NB4 (cell line): Measurements from ENCODE around the gene PLCD1.

ENCODE experiments used
- DNase-seq: peaks from one replicate; pipeline ENCODE4 v3.0.0; 2010; ENCODE audit warnings: low read depth
- H3K4me3 ChIP-seq: one replicate; pipeline ENCODE4 v1.5.1; 2011; ENCODE audit warnings: mild to moderate bottlenecking, low read depth, low read length, moderate library complexity
- MYC ChIP-seq: IDR thresholded peaks from 2 replicates; pipeline ENCODE4 v1.6.1; 2011; ENCODE audit warnings: low read depth, low read length
- POLR2A ChIP-seq: IDR thresholded peaks from 2 replicates; pipeline ENCODE4 v1.6.1; 2011; ENCODE audit warnings: mild to moderate bottlenecking; ENCODE audit not compliant: insufficient read length; ENCODE audit errors: extremely low read depth
- TF ChIP-seq, protein P1 (sequence below): IDR thresholded peaks from one replicate; pipeline ENCODE4 v1.5.1; 2012; ENCODE audit warnings: low read depth, low read length
- TF ChIP-seq, protein P2 (sequence below): IDR thresholded peaks from 2 replicates; pipeline ENCODE4 v1.6.1; 2011; ENCODE audit warnings: low read depth, low read length

The PLCD1 gene

GRCh38 chr3:37967260-37967881, 62.1 kb downstream of the PLCD1 start:
- no peak overlapping the region for H3K4me3 ChIP-seq
- DNase-seq, result peak; percentile 59
- TF ChIP-seq, protein P1, sequence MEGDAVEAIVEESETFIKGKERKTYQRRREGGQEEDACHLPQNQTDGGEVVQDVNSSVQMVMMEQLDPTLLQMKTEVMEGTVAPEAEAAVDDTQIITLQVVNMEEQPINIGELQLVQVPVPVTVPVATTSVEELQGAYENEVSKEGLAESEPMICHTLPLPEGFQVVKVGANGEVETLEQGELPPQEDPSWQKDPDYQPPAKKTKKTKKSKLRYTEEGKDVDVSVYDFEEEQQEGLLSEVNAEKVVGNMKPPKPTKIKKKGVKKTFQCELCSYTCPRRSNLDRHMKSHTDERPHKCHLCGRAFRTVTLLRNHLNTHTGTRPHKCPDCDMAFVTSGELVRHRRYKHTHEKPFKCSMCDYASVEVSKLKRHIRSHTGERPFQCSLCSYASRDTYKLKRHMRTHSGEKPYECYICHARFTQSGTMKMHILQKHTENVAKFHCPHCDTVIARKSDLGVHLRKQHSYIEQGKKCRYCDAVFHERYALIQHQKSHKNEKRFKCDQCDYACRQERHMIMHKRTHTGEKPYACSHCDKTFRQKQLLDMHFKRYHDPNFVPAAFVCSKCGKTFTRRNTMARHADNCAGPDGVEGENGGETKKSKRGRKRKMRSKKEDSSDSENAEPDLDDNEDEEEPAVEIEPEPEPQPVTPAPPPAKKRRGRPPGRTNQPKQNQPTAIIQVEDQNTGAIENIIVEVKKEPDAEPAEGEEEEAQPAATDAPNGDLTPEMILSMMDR, result peak; percentile 89
- TF ChIP-seq, protein P2, sequence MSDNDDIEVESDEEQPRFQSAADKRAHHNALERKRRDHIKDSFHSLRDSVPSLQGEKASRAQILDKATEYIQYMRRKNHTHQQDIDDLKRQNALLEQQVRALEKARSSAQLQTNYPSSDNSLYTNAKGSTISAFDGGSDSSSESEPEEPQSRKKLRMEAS, result no peak
- TF ChIP-seq MYC, result no peak

- TF ChIP-seq MYC, result no peak
- no peak for TF ChIP-seq POLR2A
- TF ChIP-seq, protein P1, result no peak
- TF ChIP-seq, protein P2, result no peak
- no peak overlapping the region for H3K4me3 ChIP-seq
- DNase-seq, result no peak
Observed at GRCh38 chr3:37964716-37965115, 64.7 kb downstream of the PLCD1 start.

DNA sequence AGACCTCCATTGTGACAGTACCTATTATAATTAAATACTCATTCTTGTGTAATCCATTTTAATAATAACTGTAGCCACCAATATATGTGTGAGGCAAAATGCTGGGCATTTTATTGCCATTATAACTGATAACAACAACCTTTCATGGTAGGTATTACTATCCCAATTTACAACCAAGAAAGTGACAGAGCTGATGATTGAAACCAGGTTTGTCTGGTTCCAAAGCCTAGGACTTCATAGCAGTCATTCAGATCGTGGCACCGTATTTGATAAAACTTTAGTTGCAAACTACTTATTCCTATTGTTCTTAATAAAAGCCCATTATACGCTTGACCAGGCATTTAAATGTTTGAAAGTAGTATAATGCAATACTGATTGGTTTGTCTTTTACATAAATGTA, 65.3 kb downstream of the PLCD1 start:
- no peak overlapping the region for H3K4me3 ChIP-seq
- TF ChIP-seq MYC (no peak), POLR2A (no peak)
- TF ChIP-seq, protein P2, result no peak
- TF ChIP-seq, protein P1, result no peak
- no peak for DNase-seq

- DNase-seq, result no peak
- TF ChIP-seq, protein P2, result no peak
- TF ChIP-seq MYC (no peak), POLR2A (no peak)
- TF ChIP-seq, protein P1, result no peak
Observed at GRCh38 chr3:37963635-37964034, 65.8 kb downstream of the PLCD1 start.

GRCh38 chr3:37963016-37963415, 66.4 kb downstream of the PLCD1 start:
- no peak overlapping the region for H3K4me3 ChIP-seq
- DNase-seq, result no peak
- TF ChIP-seq, protein P2, result no peak
- TF ChIP-seq, protein P1, result no peak
- TF ChIP-seq POLR2A, result no peak
- TF ChIP-seq MYC, result no peak

More at GRCh38 chr3:37963635-37964034, 65.8 kb downstream of the PLCD1 start:
- H3K4me3 ChIP-seq, result no peak overlapping the region
